K562 (cell line): Measurements from ENCODE around the gene EVI5. TPM values are rescaled to one million over a fixed set of nuclear protein-coding genes. Genes with fewer than 3 reads are reported as not detected.

Experiments used
- ATAC-seq: fragments of 200-7000 bp; cut with Tn5 transposase; 3 replicates; pipeline ENCODE4 v1.9.1; 2020; ENCODE audit warnings: moderate library complexity
- BruUV-seq: library from RNA; stranded (reverse); fragments of 400-500 nt; replicated peaks from 2 replicates; lab custom pipeline; 2021; lab: Mats Ljungman, UMichigan
- CTCF ChIA-PET: fragments of 300-600 bp; formaldehyde crosslinking; extraction: SDS; loops from one replicate; lab custom pipeline; 2021; ENCODE audit warnings: low intra/inter-chr PET ratio; lab: Yijun Ruan, JAX
- POLR2A ChIA-PET: fragments of 300-600, 350-650 bp; sonication (Branson Sonifier 250); formaldehyde crosslinking; extraction: SDS; loops from one replicate; lab custom pipeline; 2021; ENCODE audit warnings: antibody characterized with exemption, inconsistent platforms; lab: Yijun Ruan, JAX
- DNase-seq, 4 experiments: peaks; one replicate each; pipeline versions ENCODE4 v3.0.0 to v3.0.0-alpha.2; 2011 to 2018; ENCODE audit warnings: low spot score in 3 of 4, mixed read lengths in 3 of 4; ENCODE audit errors: extremely low read depth in 1 of 4
- FAIRE-seq: peaks from 2 replicates; lab custom pipeline; 2011; peaks lifted over from hg19 to GRCh38; lab: Jason Lieb, UNC
- H2AFZ ChIP-seq: 2 replicates; pipeline ENCODE4 v1.6.0; 2011; ENCODE audit warnings: low read depth, low read length, control low read depth, inconsistent platforms
- H3K27ac ChIP-seq: fragments of 200-600 bp; 3 replicates; pipeline ENCODE4 v1.8.0; 2011; ENCODE audit warnings: low read depth, mild to moderate bottlenecking, control low read depth, inconsistent platforms, low read length, moderate library complexity, mixed read lengths; ENCODE audit errors: extremely low read depth
- H3K27me3 ChIP-seq, 2 experiments: fragments of 300-600 bp in 1 of 2; 2 replicates in 1 of 2; 3 replicates in 1 of 2; pipeline versions ENCODE4 v1.6.0 to v1.8.0; 2011; ENCODE audit warnings: inconsistent platforms in 2 of 2, low read length in 2 of 2, mild to moderate bottlenecking in 1 of 2, mixed read lengths in 1 of 2, moderate library complexity in 1 of 2; ENCODE audit not compliant: control insufficient read depth in 2 of 2, insufficient read depth in 2 of 2
- H3K36me3 ChIP-seq: fragments of 300-600 bp; 3 replicates; pipeline ENCODE4 v1.8.0; 2011; ENCODE audit warnings: mild to moderate bottlenecking, low read length, inconsistent platforms; ENCODE audit not compliant: control insufficient read depth, insufficient read depth
- H3K4me1 ChIP-seq, 2 experiments: fragments of 200-600 bp in 1 of 2; replicated peaks in 1 of 2; 2 replicates in 1 of 2; 3 replicates in 1 of 2; pipeline versions ENCODE4 v1.5.1 to v1.8.0; 2011; ENCODE audit warnings: inconsistent platforms in 2 of 2, low read length in 2 of 2, mild to moderate bottlenecking in 1 of 2, mixed read lengths in 1 of 2, moderate library complexity in 1 of 2; ENCODE audit not compliant: control insufficient read depth in 2 of 2, insufficient read depth in 2 of 2
- H3K4me2 ChIP-seq: 2 replicates; pipeline ENCODE4 v1.6.1; 2011; ENCODE audit warnings: low read length, control low read depth, inconsistent platforms, mixed read lengths; ENCODE audit not compliant: insufficient read depth
- H3K4me3 ChIP-seq: fragments of 200-600 bp; sonication (generic), shearing (Covaris generic); 2 replicates; pipeline ENCODE4 v1.5.1; 2016; ENCODE audit warnings: control low read depth, inconsistent platforms
- H3K79me2 ChIP-seq: fragments of 200-600 bp; 3 replicates; pipeline ENCODE4 v1.8.0; 2011; ENCODE audit warnings: low read length, inconsistent platforms; ENCODE audit not compliant: control insufficient read depth, insufficient read depth
- H3K9ac ChIP-seq, 2 experiments: 2 replicates each; pipeline versions ENCODE4 v1.6.0 to v1.6.1; 2011; ENCODE audit warnings: low read depth in 2 of 2, low read length in 2 of 2, control low read depth in 1 of 2, inconsistent platforms in 1 of 2, mild to moderate bottlenecking in 1 of 2, mixed read lengths in 1 of 2; ENCODE audit not compliant: insufficient read depth in 1 of 2
- H3K9me1 ChIP-seq: one replicate; pipeline ENCODE4 v1.6.0; 2011; ENCODE audit warnings: inconsistent platforms, mild to moderate bottlenecking, low read length, moderate library complexity; ENCODE audit not compliant: control insufficient read depth, insufficient read depth
- H3K9me3 ChIP-seq: replicated peaks from 2 replicates; pipeline ENCODE4 v1.5.1; 2011; ENCODE audit warnings: low read depth, low read length, inconsistent platforms; ENCODE audit not compliant: control insufficient read depth, insufficient read depth
- H4K20me1 ChIP-seq: replicated peaks from 2 replicates; pipeline ENCODE4 v1.6.1; 2011; ENCODE audit warnings: low read length, inconsistent platforms, mixed read lengths; ENCODE audit not compliant: control insufficient read depth, insufficient read depth
- ARID1B ChIP-seq: fragments of 450-650 bp; IDR thresholded peaks from 2 replicates; pipeline ENCODE4 v1.6.1; 2016; ENCODE audit warnings: antibody characterized with exemption, mild to moderate bottlenecking, inconsistent platforms
- CTCF ChIP-seq, 3 experiments: IDR thresholded peaks in 2 of 3; conservative IDR thresholded peaks in 1 of 3; 2 replicates each; pipeline ENCODE4 v1.5.1; 2011 to 2012; ENCODE audit warnings: low read length in 3 of 3, mild to moderate bottlenecking in 3 of 3, control low read depth in 2 of 3, improper control_type of control experiment in 1 of 3, inconsistent platforms in 1 of 3, low read depth in 1 of 3, mixed read lengths in 1 of 3, moderate library complexity in 1 of 3; ENCODE audit not compliant: insufficient read depth in 2 of 3
- HDAC3 ChIP-seq: fragments of 450-650 bp; IDR thresholded peaks from 2 replicates; pipeline ENCODE4 v1.6.1; 2018; ENCODE audit warnings: borderline replicate concordance, mild to moderate bottlenecking, moderate library complexity; ENCODE audit not compliant: partially characterized antibody
- MTA2 ChIP-seq: fragments of 450-650 bp; IDR thresholded peaks from 2 replicates; pipeline ENCODE4 v1.6.1; 2016; ENCODE audit warnings: low read depth
- NR1H2 ChIP-seq: sonication (generic); formaldehyde crosslinking; IDR thresholded peaks from 2 replicates; pipeline ENCODE4 v1.4.0; 2020; ENCODE audit warnings: mild to moderate bottlenecking, missing genetic modification reagents
- NR2C1 ChIP-seq, 2 experiments: fragments of 450-650 bp; IDR thresholded peaks; 2 replicates each; pipeline ENCODE4 v1.6.1; 2017; ENCODE audit warnings: mild to moderate bottlenecking in 2 of 2, antibody characterized with exemption in 1 of 2, inconsistent platforms in 1 of 2, missing compliant biosample characterization in 1 of 2, missing genetic modification characterization in 1 of 2
- RAD21 ChIP-seq, 2 experiments: fragments of 250-450 bp in 1 of 2; fragments of 450-650 bp in 1 of 2; sonication (Bioruptor Pico) in 1 of 2; formaldehyde crosslinking in 1 of 2; IDR thresholded peaks in 1 of 2; conservative IDR thresholded peaks in 1 of 2; 2 replicates each; pipeline versions ENCODE4 v1.4.0 to v1.8.0; 2020 to 2022; ENCODE audit warnings: mild to moderate bottlenecking in 2 of 2, moderate library complexity in 1 of 2
- RBM14 ChIP-seq: fragments of 200-400 bp; formaldehyde crosslinking; IDR thresholded peaks from 2 replicates; pipeline ENCODE4 v1.6.1; 2018; ENCODE audit warnings: low read depth, mild to moderate bottlenecking, low read length, moderate library complexity, borderline replicate concordance; ENCODE audit not compliant: insufficient read depth
- U2AF2 ChIP-seq: fragments of 200-400 bp; formaldehyde crosslinking; optimal IDR thresholded peaks from 2 replicates; pipeline ENCODE3; 2017; ENCODE audit warnings: low read depth, mild to moderate bottlenecking, low read length
- VEZF1 ChIP-seq: fragments of 200-800 bp; sonication (Bioruptor generic); IDR thresholded peaks from 2 replicates; pipeline ENCODE4 v1.6.1; 2017; ENCODE audit warnings: missing genetic modification characterization, missing compliant biosample characterization
- ZNF133 ChIP-seq: fragments of 250-450 bp; sonication (Bioruptor Pico); IDR thresholded peaks from 2 replicates; pipeline ENCODE4 v1.4.0; 2020; ENCODE audit warnings: mild to moderate bottlenecking
- ZNF140 ChIP-seq: fragments of 250-450 bp; sonication (Bioruptor Pico); IDR thresholded peaks from 2 replicates; pipeline ENCODE4 v1.8.0; 2021; ENCODE audit warnings: moderate library complexity, mild to moderate bottlenecking, inconsistent platforms
- WGBS: fragments of 100-300 bp; shearing (Covaris generic); methylation state at CpG from one replicate; pipeline ENCODE4 v1.1.6; 2016; ENCODE audit warnings: low coverage, mixed read lengths; ENCODE audit not compliant: insufficient coverage; ENCODE audit errors: missing lambda C conversion rate; 5-methylcytosine and 5-hydroxymethylcytosine counted together
- in situ Hi-C: fragments of 300-500 bp; cut with MboI; formaldehyde crosslinking; loops from 4 replicates; pipeline ENCODE4 v1.15.0; 2018; ENCODE audit warnings: inconsistent platforms, mixed read lengths
- intact Hi-C: fragments of 100-400 bp; cut with micrococcal nuclease; formaldehyde crosslinking; loops from 2 replicates; pipeline ENCODE4 v1.14.2; 2022
- polyA plus RNA-seq, 8 experiments: library from polyadenylated mRNA; depleted of rRNA in 4 of 8; stranded (reverse) in 5 of 8; unstranded in 3 of 8; fragments of >200 nt; fragmentation: Nextera tagmentation in 2 of 8; fragmentation: Illumina TruSeq in 1 of 8; extraction: Ambion mirVana in 2 of 8; extraction: Trizol in 1 of 8; gene quantifications; 2 replicates each; pipeline versions ENCODE4 v1.2.1 to v1.2.3, GENCODE V29; 2011 to 2014; ENCODE audit warnings: inconsistent platforms in 1 of 8, missing spikeins in 1 of 8
- total RNA-seq, 7 experiments: library from RNA; depleted of rRNA in 6 of 7; stranded (reverse); fragments of >200 nt in 6 of 7; fragmentation: Illumina TruSeq in 2 of 7; extraction: Trizol in 2 of 7; gene quantifications; 2 replicates each; pipeline versions ENCODE4 v1.2.1 to v1.2.3, GENCODE V29; 2011 to 2021; ENCODE audit warnings: low replicate concordance in 1 of 7
- TF ChIP-seq, protein P1 (sequence below): fragments of 450-650 bp; IDR thresholded peaks from 2 replicates; pipeline ENCODE4 v1.6.1; 2017; ENCODE audit warnings: antibody characterized with exemption, mild to moderate bottlenecking

The EVI5 gene
- total and polyA plus RNA-seq, 9 of the 15 experiments (the other 6 are each of a cell fraction or from before 2014, with no cell fraction given): 1.7 to 50.1 (median 13.7) TPM

DNA sequence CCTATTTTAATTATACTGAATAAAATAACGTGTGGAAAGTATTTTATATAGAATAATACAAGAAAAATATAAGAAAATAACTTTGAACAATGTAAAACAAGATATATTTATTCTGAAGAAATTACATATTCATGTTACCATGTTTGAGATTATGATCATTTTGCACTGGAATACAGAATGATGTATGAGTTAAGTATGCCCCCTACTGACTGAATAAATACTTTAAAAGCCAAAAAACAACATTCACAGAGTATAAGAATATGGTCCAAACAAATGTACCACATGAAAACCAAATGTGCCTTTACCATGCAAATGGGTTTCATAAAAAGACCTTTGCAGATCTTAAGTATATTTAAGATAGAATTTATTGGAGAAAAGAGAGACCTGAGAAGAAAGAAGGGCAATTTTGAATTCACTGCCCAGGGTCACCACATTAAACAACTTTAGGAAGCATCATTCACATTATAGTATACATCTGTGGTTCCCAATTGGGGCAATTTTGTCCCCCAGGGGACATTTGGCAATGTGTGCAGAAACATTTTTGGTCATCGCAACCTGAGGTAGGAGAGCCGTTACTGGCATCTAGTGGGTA lies 161.6 kb downstream of the EVI5 start:
- BruUV-seq: no TSS peak
- no peaks in the 10 kb centered on the region for H3K79me2 ChIP-seq
- H3K4me2 ChIP-seq: no peak overlapping the region
- no peak overlapping the region for H3K4me3 ChIP-seq
- no peaks in the 10 kb centered on the region for H3K9me1 ChIP-seq
- in situ Hi-C loops (loop anchor here (25.0 kb wide), 1 partner anchor 1086 kb away; no protein-coding TSS in a partner anchor), intact Hi-C loops (loop anchor here (1.0 to 10.0 kb wide), 2 partner anchors 192 to 313 kb away; no protein-coding TSS in a partner anchor)
- ATAC-seq (peak; percentile 72), FAIRE-seq (peak; percentile 51), DNase-seq (peak in 2 of 4 experiments; percentile 8 to 14)
- no peaks in the 10 kb centered on the region for H3K27me3 ChIP-seq
- 58% methylated on average over 3 of the region's 3 CpGs for WGBS
- H3K9ac ChIP-seq: no peak overlapping the region
- H3K4me1 ChIP-seq: no peaks in the 10 kb centered on the region
- H4K20me1 ChIP-seq: no peaks in the 10 kb centered on the region
- CTCF ChIA-PET: interaction anchor here (0.9 to 2.9 kb wide), 4 partner anchors 236 to 1457 kb away, joined by 3 to 11 read pairs (median 3); no protein-coding TSS in a partner anchor
- POLR2A ChIA-PET: no interaction called here
- no peaks in the 10 kb centered on the region for H3K9me3 ChIP-seq
- H2AFZ ChIP-seq: no peak overlapping the region
- H3K36me3 ChIP-seq: peaks cover 10% of the 10 kb centered on the region; the same call in 1 of the 3 replicates
- H3K27ac ChIP-seq: no peak overlapping the region
- TF ChIP-seq ZNF133 (CRISPR knock-in tag) (no peak), VEZF1 (no peak), ZNF140 (CRISPR knock-in tag) (no peak), RAD21 (CRISPR knock-in tag; conservative IDR thresholded peaks at IDR 0.05 in 1 of 2, IDR thresholded peaks at IDR 0.05 in 1 of 2) (peak; percentile 73 to 81), NR2C1 (IDR thresholded peaks at IDR 0.05) (no peak), NR2C1 (tag; IDR thresholded peaks at IDR 0.05) (no peak), ARID1B (0 out of 2 replicates have a peak, but pooled peaks have one; percentile 17), MTA2 (no peak), HDAC3 (no peak), CTCF (IDR thresholded peaks at IDR 0.05 in 2 of 3, conservative IDR thresholded peaks at IDR 0.05 in 1 of 3; ENCODE audit: insufficient read depth in 2 of 3, low read depth in 1 of 3, low read length in 3 of 3) (peak; percentile 18 to 68 (median 27); a peak in 3 of 6 replicates), RBM14 (no peak), NR1H2 (no peak), U2AF2 (no peak)
- TF ChIP-seq, protein P1, sequence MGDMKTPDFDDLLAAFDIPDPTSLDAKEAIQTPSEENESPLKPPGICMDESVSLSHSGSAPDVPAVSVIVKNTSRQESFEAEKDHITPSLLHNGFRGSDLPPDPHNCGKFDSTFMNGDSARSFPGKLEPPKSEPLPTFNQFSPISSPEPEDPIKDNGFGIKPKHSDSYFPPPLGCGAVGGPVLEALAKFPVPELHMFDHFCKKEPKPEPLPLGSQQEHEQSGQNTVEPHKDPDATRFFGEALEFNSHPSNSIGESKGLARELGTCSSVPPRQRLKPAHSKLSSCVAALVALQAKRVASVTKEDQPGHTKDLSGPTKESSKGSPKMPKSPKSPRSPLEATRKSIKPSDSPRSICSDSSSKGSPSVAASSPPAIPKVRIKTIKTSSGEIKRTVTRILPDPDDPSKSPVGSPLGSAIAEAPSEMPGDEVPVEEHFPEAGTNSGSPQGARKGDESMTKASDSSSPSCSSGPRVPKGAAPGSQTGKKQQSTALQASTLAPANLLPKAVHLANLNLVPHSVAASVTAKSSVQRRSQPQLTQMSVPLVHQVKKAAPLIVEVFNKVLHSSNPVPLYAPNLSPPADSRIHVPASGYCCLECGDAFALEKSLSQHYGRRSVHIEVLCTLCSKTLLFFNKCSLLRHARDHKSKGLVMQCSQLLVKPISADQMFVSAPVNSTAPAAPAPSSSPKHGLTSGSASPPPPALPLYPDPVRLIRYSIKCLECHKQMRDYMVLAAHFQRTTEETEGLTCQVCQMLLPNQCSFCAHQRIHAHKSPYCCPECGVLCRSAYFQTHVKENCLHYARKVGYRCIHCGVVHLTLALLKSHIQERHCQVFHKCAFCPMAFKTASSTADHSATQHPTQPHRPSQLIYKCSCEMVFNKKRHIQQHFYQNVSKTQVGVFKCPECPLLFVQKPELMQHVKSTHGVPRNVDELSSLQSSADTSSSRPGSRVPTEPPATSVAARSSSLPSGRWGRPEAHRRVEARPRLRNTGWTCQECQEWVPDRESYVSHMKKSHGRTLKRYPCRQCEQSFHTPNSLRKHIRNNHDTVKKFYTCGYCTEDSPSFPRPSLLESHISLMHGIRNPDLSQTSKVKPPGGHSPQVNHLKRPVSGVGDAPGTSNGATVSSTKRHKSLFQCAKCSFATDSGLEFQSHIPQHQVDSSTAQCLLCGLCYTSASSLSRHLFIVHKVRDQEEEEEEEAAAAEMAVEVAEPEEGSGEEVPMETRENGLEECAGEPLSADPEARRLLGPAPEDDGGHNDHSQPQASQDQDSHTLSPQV: no peak
